Measurements from ENCODE around the gene PTPRC.

DNA sequence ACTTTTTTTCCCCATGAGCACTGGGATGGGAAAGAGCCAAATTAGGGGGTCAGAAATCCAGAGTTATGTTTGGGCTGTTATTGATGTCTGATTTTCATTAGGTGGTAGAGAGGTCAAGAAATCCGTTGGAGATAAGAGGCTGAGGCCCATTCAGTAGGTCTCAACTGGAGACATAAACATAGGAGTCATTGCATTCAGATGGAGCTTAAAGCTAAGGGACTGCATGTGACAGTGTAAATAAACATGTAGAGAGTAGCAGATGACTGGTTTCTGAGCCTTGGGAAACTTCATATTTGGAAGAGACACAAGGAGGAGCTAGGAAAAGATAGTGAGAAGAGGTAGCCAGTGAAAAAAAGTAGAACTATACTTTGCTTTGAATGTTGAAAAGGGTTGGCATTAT, 11.7 kb downstream of the PTPRC start:
- TF ChIP-seq ZNF274 (IDR thresholded peaks at IDR 0.05; ENCODE audit: low read depth, low read length): no peak
- TF ChIP-seq YY1 (IDR thresholded peaks at IDR 0.05; ENCODE audit: insufficient read depth, insufficient read length): no peak
